ENCODE measurements around the gene ZNF391. TPM values are rescaled to one million over a fixed set of nuclear protein-coding genes. Genes with fewer than 3 reads are reported as not detected.

ZNF391 gene
- total and polyA plus RNA-seq, 2 donors (not counting 3 experiments of a cell fraction or from before 2014, with no cell fraction given) = 0.17 to 0.42 TPM

DNA sequence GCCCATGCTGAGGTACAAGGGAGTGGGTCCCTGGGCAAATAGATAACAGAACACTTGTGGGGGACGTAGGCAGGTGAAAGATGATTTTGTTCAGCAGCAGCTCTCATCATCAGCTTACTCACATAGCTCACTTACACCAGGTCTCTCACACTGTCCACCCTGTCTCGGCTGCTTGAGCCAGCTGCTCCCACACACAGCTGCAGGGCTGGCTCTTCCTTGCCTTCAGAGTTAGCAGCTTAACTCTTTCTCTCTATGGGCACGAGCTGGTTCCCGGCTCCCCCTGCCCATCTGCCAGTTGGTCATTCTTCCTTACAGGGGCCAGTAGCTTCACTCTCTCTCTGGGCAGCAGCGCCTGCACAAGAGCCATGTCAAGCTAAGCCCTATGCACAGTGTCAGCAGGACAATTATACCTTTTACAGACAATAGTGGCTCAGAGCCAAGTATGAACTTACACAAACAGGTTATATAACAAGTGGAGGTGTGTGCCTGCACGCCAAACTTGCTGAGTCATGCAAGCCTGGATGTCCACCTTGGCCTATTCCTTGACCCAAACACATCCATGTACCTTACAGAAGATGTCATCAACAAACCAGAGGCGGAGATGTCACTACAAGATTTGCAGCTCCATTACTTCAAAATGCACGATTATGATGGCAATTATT lies 18.7 kb downstream of the ZNF391 start:
- Histone ChIP-seq H3K4me3 (replicated peaks in 1 of 3; ENCODE audit: insufficient read depth in 1 of 3, low read depth in 1 of 3, low read length in 3 of 3) (no peak overlapping the region), H3K9me3 (replicated peaks; ENCODE audit: control insufficient read depth, insufficient read depth, low read length) (no peaks in the 10 kb centered on the region), H3K4me1 (ENCODE audit: control insufficient read depth, extremely low read depth, insufficient read depth, low read length) (no peaks in the 10 kb centered on the region), H4K20me1 (replicated peaks; ENCODE audit: control insufficient read depth, extremely low read depth, insufficient read depth, low read length) (no peaks in the 10 kb centered on the region), H3K9me1 (replicated peaks; ENCODE audit: control insufficient read depth, extremely low read depth, insufficient read depth, low read length) (no peaks in the 10 kb centered on the region), H3K27ac (ENCODE audit: insufficient read depth, low read depth, low read length) (no peak overlapping the region), H3K9ac (replicated peaks; ENCODE audit: extremely low read depth, insufficient read depth, low read length) (no peak overlapping the region), H3K27me3 (ENCODE audit: control insufficient read depth in 2 of 2, insufficient read depth in 2 of 2, low read length in 2 of 2) (no peaks in the 10 kb centered on the region), H3K36me3 (ENCODE audit: control insufficient read depth in 2 of 2, extremely low read depth in 1 of 2, insufficient read depth in 2 of 2, low read length in 2 of 2) (no peaks in the 10 kb centered on the region), H2AFZ (ENCODE audit: low read depth, low read length) (no peak overlapping the region), H3K4me2 (ENCODE audit: insufficient read depth, low read length) (no peak overlapping the region), H3K79me2 (ENCODE audit: control insufficient read depth, insufficient read depth, low read length) (no peaks in the 10 kb centered on the region)
- TF ChIP-seq CTCF (IDR thresholded peaks at IDR 0.05; ENCODE audit: extremely low read depth in 1 of 2, insufficient read depth in 1 of 2, low read depth in 1 of 2, low read length in 2 of 2) = no peak
- TF ChIP-seq GATA2 (IDR thresholded peaks at IDR 0.05; ENCODE audit: insufficient read depth, insufficient read length, low read depth, low read length) = no peak
- TF ChIP-seq POLR2AphosphoS5 (IDR thresholded peaks at IDR 0.05; ENCODE audit: insufficient read depth, low read depth, low read length) = no peak
- TF ChIP-seq, protein P1, sequence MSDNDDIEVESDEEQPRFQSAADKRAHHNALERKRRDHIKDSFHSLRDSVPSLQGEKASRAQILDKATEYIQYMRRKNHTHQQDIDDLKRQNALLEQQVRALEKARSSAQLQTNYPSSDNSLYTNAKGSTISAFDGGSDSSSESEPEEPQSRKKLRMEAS (IDR thresholded peaks at IDR 0.05; ENCODE audit: insufficient read depth, insufficient read length) = no peak
- no peak for TF ChIP-seq POLR2A (IDR thresholded peaks at IDR 0.05; ENCODE audit: low read depth, low read length)
- TF ChIP-seq JUN (IDR thresholded peaks at IDR 0.05; ENCODE audit: borderline replicate concordance, insufficient read depth, insufficient read length, low read depth) = no peak
- TF ChIP-seq FOS (IDR thresholded peaks at IDR 0.05; ENCODE audit: borderline replicate concordance, insufficient read depth, low read length) = no peak
- TF ChIP-seq MYC (IDR thresholded peaks at IDR 0.05; ENCODE audit: low read depth, low read length) = no peak
- TF ChIP-seq EZH2 (IDR thresholded peaks at IDR 0.05; ENCODE audit: borderline replicate concordance, low read depth, low read length, severe bottlenecking) = no peak
- dilution Hi-C loops (cut with MboI; ENCODE audit: extremely low pct_ligation_motif_present, low sequenced_read_pairs) (no loop called here), intact Hi-C loops (cut with micrococcal nuclease) (no loop called here)
- CTCF ChIA-PET = no interaction called here
- no peak for FAIRE-seq
- no peak for DNase-seq (ENCODE audit: low read depth, low spot score)
- no TSS peak for BruUV-seq (replicated peaks)
- POLR2A ChIA-PET = no interaction called here
